H1 (cell line): ENCODE results near the gene RAB25. TPM values are rescaled to one million over a fixed set of nuclear protein-coding genes. Genes with fewer than 3 reads are reported as not detected.

Source experiments
- CHD1 ChIP-seq: IDR thresholded peaks from 2 replicates; pipeline ENCODE4 v1.6.1; 2012; ENCODE audit warnings: low read depth, low read length, improper control_type of control experiment
- JUN ChIP-seq: IDR thresholded peaks from 2 replicates; pipeline ENCODE4 v1.6.1; 2011; ENCODE audit warnings: low read depth, mild to moderate bottlenecking, improper control_type of control experiment, low read length
- PHF8 ChIP-seq: fragments of 200-600 bp; sonication (generic); conservative IDR thresholded peaks from 2 replicates; pipeline ENCODE4 v1.7.1; 2012; ENCODE audit warnings: low read depth, mild to moderate bottlenecking, inconsistent platforms, low read length, moderate library complexity
- POLR2A ChIP-seq, 2 experiments: IDR thresholded peaks; 1 replicate in 1 of 2; 2 replicates in 1 of 2; pipeline ENCODE4 v1.6.1; 2011; ENCODE audit warnings: low read depth in 2 of 2, low read length in 2 of 2, mild to moderate bottlenecking in 2 of 2; ENCODE audit errors: control extremely low read depth in 1 of 2
- RNF2 ChIP-seq: fragments of 200-900, 300-1000 bp; sonication (generic); IDR thresholded peaks from 2 replicates; pipeline ENCODE4 v1.7.1; 2016; ENCODE audit warnings: borderline replicate concordance, low read depth, mild to moderate bottlenecking, antibody characterized with exemption, low read length; ENCODE audit not compliant: poor library complexity, severe bottlenecking; ENCODE audit errors: missing control alignments
- TAF1 ChIP-seq: IDR thresholded peaks from 2 replicates; pipeline ENCODE4 v1.6.1; 2011; ENCODE audit warnings: mild to moderate bottlenecking, low read depth, low read length
- polyA plus RNA-seq, 7 experiments: library from polyadenylated mRNA; depleted of rRNA in 3 of 7; stranded (reverse) in 5 of 7; unstranded in 2 of 7; fragments of >200 nt in 5 of 7; fragments of 200-250 nt in 2 of 7; gene quantifications; 1 replicate in 5 of 7; 2 replicates in 1 of 7; 4 replicates in 1 of 7; pipeline versions ENCODE4 v1.2.1 to v1.2.3, GENCODE V29; 2011 to 2013; ENCODE audit warnings: missing spikeins in 2 of 7, mixed read lengths in 2 of 7
- total RNA-seq: library from RNA; stranded (reverse); fragmentation: NEBNext Ultra II Directional; extraction: Animal tissue kit (Norgen Biotek cat#: 25700); gene quantifications from 2 replicates; pipeline ENCODE4 v1.2.1, GENCODE V29; 2021
- TF ChIP-seq, protein P1 (sequence below): IDR thresholded peaks from 2 replicates; pipeline ENCODE4 v1.6.1; 2012; ENCODE audit warnings: inconsistent platforms
- TF ChIP-seq, protein P2 (sequence below), 3 experiments: IDR thresholded peaks; 1 replicate in 2 of 3; 2 replicates in 1 of 3; pipeline versions ENCODE4 v1.5.1 to v1.6.1; 2011; ENCODE audit warnings: low read length in 3 of 3, mild to moderate bottlenecking in 3 of 3, inconsistent platforms in 2 of 3, low read depth in 1 of 3, moderate library complexity in 1 of 3; ENCODE audit not compliant: insufficient read depth in 1 of 3; ENCODE audit errors: control extremely low read depth in 1 of 3

RAB25 gene
- total and polyA plus RNA-seq, 2 of the 8 experiments (the other 6 are each of a cell fraction or from before 2014, with no cell fraction given): 34.8 to 98.2 TPM

DNA sequence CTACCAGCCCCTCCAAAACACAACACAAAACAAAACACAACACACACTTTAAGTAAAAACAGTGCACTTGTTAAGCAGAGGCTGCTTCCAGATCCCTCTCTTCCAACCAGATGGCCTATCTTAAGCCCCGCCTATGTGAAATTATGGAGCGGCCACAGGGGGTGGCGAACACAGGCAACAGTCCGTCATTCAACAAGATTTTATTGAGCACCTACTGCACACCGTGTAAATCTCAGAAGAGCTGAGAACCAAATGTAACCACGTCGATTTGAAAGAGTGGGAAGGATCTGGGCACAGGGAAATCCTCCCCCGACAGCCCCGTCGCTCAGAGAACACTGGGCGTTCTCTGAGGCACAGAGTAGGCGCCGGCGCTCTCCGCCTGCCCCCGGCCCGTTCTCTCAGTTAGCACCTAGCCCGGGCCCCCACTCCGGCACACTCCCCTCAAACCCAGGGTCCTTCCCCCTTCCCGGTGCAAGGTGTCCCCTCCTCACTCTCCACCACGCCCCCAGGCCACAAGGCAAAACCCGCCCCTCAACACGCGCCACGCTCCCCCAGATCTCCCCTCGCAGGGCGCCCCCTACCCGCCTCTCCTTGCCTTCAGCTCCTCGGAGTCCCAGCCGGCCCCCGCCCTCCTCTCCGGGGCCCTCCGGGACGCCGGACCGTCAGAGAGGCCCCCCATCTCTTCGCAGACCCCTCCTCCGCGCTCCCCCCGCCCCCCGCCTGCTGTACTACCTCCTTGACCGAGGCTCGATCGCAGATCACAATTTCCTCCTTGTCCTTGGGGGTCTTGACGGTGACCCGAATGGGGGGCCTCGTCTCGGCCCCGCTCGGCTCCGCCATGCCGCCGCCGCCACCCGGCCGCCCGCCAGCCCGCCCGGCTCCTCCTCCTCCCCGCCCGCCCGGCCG, 7.8 kb upstream of the RAB25 start (continued):
- TF ChIP-seq TAF1 (0 out of 2 replicates have a peak, but pooled peaks have one; percentile 16), JUN (no peak), RNF2 (no peak), CHD1 (no peak), PHF8 (0 out of 2 replicates have a peak, but pooled peaks have one; percentile 37), POLR2A (IDR thresholded peaks at IDR 0.05; ENCODE audit: control extremely low read depth in 1 of 2, low read depth in 2 of 2, low read length in 2 of 2) (peak in 1 of 2 experiments; percentile 21; a peak in 1 of 3 replicates)
- TF ChIP-seq, protein P1, sequence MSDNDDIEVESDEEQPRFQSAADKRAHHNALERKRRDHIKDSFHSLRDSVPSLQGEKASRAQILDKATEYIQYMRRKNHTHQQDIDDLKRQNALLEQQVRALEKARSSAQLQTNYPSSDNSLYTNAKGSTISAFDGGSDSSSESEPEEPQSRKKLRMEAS: peak; percentile 86
- TF ChIP-seq, protein P2, sequence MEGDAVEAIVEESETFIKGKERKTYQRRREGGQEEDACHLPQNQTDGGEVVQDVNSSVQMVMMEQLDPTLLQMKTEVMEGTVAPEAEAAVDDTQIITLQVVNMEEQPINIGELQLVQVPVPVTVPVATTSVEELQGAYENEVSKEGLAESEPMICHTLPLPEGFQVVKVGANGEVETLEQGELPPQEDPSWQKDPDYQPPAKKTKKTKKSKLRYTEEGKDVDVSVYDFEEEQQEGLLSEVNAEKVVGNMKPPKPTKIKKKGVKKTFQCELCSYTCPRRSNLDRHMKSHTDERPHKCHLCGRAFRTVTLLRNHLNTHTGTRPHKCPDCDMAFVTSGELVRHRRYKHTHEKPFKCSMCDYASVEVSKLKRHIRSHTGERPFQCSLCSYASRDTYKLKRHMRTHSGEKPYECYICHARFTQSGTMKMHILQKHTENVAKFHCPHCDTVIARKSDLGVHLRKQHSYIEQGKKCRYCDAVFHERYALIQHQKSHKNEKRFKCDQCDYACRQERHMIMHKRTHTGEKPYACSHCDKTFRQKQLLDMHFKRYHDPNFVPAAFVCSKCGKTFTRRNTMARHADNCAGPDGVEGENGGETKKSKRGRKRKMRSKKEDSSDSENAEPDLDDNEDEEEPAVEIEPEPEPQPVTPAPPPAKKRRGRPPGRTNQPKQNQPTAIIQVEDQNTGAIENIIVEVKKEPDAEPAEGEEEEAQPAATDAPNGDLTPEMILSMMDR (IDR thresholded peaks at IDR 0.05; ENCODE audit: control extremely low read depth in 1 of 3, insufficient read depth in 1 of 3, low read depth in 1 of 3, low read length in 3 of 3): peak; percentile 44 to 65 (median 48); a peak in 3 of 4 replicates
